GM21447 (cell line): ENCODE data around the gene GLT6D1.

Experiments used
- ATAC-seq: cut with Tn5 transposase; IDR thresholded peaks from one replicate; pipeline ENCODE4 v1.9.1; 2021; ENCODE audit not compliant: unreplicated experiment

The GLT6D1 gene

DNA sequence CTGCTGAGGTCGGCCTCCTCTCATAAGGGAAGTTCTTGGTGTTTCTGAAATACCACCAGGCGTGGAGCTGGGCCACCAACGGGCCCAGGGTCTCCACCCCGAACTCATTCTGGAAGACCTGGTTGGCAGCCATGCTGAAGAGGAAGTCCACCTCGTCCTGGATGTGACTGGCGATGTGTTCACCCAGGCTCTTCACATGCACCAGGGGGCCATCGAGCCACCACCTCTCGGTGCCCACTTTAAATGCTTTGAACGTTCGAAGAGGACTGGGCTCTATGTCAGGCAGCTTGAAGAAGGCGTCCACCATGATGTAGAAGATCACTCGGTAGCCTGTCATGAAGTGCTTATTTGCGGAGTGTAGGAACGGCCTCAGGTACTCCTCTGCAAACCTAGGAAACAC is 15.1 kb downstream of the GLT6D1 start:
- no peak for ATAC-seq

DNA sequence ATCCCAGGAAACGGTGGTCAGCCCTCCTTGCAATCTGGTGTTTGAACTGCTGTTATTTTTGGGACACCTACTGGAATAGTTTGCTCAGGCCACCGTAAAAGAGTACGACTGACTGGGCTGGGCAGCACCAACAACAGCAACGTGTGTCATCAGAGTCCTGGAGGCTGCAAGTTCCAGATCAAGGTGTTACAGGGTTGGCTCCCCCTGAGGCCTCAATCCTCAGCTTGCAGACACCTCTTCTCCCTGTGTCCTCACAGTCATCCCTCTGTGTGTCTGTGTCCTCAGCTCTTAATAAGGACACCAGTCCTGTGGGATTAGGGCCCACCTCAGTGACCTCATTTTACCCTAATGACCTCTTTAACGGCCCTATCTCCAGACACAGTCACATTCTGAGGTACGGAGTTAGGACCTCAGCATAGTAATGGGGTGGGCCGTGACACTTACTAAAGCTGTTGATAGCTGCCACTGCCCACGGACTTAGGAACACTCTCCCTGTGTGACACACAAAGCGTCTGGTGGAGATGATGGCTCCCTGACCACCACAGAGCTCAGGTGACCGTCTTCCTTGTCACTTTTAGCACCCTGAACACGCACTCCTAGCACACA is 16.8 kb downstream of the GLT6D1 start:
- ATAC-seq: no peak

DNA sequence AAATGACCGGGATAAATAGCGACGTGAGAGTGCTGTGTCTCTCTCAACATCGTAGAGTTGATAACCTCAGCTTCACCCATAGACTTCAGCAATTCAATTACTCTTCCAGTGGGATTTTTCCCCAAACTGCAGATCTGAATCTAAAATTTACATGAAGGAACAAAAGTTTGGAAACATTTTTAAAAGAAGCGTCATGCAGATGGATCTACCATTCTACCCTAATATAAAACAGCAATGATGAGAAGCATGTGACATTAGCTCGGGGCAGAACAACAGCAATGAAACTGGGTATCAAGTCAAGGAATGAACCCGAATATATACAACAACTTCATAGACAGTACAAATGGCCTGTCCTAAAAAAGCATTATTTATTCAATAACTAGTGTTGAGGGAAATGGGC is 18.8 kb downstream of the GLT6D1 start:
- ATAC-seq: no peak

DNA sequence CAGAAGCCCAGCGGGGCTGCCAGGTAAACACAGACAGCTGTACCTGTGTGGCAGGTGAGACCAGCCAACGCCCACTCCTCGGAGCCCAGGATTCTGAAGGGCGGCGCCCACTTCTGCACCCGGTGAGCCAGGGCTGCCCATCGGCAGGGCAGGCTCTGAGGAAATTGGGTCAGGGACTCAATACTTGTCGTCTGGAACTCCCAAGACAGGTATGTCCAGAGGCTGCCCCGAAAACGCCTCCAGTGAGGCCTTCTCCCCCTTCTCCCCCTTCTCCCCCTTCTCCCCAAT is 19.8 kb downstream of the GLT6D1 start:
- ATAC-seq: no peak

DNA sequence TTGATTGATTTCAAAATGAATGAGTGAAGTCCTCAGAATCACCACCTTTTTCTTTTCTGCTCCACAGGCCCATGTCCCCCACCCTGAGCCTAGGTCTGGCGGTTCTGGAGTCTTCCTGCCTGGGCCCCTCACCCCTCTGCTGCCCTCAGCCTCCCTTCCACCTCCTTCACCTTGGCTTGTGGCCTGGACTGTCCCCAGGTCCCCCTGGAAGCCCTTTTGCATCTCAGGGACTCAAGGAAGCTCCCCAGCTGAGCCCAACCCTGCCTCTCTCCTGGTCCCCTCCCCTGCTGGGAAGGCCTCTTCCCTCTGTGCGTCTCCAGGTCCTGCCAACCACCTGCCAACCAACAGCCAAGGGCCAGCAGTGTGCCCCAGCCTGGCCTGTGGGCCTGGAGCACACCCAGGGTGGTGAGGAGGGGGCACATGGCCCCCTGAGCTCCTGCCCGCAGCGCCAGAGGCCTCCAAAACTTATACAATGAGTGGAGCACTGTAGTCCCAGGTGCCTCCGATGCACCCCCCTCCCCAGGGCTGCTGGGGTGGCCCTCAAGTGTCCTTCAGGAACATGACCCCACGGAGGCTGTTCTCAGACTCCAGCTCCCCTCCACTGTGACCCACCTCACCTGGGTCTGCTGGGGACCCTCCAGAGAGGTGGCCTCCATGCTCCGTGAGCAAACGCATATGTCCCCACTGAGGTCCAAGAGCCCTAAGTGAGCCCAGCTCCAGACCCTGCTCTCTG is 20.3 kb downstream of the GLT6D1 start:
- no peak for ATAC-seq

DNA sequence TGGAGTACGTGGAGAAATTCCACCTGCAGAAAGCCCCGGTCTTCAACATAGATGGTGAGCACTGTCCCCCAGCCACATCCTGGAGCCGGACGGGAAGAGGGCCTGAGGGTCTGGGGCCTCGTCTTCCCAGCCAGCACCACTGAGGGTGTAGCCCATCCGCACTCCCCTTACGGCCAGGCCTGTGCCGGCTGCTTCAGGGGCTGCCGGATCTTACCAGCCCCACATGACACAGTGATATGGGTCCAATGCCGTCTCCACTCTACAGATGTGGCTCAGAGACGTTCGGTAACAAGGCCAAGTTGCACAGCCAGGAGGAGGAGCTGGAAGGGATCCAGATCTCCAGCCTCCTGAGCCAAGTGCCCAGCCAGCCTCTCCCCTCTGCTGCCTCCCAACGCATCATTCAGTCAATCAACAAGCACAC is 21.3 kb downstream of the GLT6D1 start:
- no peak for ATAC-seq

DNA sequence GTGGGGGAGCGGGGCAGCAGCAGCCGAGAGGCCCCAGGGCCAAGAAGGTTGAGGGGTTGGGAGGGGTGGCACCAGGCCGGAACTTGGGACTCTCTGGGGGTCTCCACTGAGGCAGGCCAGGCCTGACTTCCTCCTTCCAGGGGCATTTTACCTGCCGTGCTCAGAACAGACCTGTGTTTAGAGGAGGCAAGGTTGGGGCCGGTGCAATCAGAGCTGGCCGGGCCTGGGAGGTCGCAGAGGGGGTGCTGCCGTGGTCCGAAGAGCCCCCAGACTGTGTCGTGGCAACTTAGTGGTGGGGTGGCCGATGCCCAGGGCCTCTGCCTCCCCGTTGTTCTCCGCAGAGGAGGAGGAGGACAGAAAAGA is 21.8 kb downstream of the GLT6D1 start:
- ATAC-seq: no peak

DNA sequence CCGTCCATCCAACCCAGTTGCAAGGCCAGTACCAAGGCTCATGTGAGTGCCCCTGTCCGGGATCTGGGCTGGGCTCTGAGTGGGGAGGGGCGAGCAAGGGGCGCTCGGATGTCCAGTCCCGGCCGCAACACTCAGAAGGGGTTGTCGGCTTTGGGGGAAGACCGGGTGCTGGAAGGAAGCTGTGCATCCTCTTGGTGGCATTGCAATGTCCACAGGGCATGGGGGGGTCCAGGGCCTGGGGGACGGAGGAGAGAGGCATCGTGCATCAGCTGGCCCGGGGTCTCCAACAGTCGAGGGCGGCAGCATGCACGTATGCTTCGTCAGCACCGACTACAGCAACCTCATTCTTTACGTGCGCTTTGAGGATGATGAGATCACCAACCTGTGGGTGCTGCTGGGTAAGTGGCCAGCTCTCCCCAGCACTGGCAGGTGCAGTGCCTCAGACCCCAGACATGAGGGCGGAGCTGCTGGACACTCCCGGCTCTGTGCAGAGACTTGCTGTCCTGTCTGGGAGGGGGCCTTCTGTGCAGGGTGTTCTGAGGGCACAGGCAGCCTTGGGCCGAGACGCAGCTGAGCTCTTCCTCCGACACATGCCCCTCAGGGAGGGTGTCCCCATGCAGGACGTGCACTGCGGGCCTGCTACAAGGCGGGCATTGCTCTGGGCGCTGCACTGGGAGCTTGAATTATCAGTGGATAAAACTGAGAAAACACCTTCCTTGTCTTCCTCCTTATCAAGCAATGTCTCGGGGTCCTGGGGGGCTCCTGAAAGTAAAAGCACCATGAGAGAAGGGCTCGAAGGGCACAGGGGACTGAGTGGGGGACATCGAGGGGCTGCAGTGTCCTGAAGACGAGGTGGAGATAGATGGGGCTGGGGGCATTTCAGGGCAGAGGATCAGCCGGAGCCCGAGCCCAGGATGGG is 22.5 kb downstream of the GLT6D1 start:
- ATAC-seq: no peak

DNA sequence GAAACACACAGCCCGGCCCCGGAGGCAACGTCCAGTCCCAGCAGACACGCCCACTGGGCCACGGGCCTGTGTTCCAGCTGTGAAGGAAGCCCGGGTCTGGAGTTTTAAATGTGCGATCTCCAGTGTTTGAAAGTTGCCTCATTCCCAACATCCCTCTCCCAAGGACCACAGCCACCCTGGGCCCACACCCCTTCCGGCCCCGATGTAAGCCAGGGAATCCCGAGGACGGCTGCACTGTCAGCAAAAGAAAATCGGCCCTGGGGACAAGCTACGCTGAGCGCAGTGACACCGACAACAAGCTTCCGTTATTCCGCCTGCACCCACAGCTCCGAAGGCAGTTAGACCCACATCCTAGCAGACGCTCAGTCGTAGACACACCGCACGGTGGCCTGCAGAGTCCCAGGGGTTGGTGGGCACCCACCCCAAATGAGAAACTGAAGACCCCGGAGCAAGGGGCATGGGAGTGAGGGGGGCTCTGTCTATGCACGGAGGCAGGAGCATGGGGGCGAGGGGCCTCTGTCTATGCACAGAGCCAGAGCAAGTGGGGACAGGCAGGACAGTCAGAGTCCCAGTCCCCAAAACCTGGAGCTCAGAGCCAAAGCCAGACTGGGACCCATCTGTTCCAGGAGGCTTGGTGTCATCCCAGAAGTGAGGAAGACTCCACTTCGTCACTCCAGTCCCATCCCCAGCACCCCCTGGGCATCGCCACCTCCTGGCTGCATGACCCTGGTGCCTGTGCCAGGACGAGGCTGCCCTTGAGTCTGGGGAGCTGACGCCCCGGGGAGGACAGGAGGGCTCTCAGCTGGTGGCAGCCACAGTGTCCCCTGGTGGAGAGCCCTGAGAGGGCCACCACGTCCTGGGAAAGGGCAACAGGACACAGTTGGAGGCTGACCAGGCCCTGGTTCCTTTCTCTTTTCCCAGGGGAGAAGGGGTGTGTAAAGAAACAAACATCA is 23.4 kb downstream of the GLT6D1 start:
- no peak for ATAC-seq

DNA sequence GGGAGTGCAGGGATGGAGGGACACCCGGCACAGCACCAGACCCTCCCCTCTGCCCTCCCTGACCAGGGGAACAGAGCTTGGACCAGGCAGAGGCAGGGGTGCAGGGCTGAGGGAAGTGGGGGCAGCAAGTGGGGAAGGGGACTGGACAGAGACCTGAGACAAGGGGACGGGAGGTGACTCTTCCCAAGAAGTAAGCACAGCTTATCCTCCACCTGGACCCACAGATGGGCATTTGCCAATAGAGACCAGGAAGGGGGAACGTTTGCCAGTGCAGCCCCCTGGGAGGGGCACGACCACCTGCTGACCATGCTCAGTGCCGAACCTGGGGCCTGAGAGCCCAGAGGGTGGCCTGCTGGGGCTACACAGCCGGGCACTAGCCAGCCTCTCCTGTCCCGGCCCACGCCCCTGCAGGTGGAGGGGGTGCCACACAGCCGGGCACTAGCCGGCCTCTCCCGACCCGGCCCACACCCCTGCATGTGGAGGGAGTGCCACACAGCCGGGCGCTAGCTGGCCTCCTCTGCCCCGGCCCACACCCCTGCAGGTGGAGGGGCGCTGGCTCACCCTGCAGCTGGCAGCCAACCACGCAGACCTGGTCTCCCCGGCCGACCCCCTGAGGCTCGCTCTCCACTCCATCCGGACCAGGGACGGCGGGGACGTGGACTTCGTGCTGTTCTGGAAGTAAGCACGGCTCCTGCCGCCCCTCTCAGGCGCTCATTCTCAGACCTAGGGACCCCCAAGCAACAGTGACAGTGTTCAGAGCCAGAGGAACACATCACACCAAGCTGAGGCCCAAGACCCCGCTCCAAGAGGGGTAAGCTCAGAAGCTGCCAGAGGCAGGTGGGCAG is 24.3 kb downstream of the GLT6D1 start:
- ATAC-seq: no peak

DNA sequence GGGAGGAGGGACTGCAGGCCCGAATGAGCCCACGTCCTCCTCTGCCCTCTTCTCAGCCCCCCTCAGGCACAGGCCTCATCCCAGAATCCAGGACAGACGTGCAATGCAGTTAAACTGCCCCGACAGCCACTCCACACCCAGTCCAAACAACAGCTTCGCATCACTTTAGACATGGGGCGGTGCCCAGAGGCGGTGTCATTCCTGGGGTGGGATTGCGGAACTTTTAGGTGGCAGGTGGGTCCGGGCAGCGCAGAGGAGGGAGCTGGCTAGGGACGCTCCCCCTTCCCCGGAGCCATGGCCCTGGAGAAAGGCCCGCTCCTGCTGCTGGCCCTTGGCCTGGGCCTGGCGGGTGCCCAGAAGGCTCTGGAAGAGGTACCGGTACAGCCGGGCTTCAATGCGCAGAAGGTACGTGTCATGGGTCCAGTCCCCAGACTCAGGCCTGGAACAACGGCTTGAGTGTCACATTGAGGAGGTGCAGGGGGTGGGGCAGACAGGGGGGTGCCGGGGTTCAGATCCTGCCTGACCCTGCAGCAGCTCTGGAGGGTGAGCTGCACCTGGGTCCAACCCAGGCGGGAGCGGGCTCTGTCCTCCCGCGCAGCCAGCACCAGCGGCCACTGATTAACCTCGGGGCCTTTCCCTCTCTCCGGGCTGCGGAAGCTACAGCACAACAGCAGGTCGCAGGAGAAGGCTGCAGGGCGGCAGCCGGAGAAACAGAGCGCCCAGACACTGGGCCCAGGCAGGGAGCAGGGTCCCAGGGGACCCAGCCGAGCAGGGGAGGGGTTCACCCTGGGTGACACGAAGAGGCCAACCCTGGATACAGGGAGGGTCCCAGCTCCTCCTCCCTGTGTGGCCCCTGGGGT is 25.2 kb downstream of the GLT6D1 start:
- ATAC-seq: no peak

DNA sequence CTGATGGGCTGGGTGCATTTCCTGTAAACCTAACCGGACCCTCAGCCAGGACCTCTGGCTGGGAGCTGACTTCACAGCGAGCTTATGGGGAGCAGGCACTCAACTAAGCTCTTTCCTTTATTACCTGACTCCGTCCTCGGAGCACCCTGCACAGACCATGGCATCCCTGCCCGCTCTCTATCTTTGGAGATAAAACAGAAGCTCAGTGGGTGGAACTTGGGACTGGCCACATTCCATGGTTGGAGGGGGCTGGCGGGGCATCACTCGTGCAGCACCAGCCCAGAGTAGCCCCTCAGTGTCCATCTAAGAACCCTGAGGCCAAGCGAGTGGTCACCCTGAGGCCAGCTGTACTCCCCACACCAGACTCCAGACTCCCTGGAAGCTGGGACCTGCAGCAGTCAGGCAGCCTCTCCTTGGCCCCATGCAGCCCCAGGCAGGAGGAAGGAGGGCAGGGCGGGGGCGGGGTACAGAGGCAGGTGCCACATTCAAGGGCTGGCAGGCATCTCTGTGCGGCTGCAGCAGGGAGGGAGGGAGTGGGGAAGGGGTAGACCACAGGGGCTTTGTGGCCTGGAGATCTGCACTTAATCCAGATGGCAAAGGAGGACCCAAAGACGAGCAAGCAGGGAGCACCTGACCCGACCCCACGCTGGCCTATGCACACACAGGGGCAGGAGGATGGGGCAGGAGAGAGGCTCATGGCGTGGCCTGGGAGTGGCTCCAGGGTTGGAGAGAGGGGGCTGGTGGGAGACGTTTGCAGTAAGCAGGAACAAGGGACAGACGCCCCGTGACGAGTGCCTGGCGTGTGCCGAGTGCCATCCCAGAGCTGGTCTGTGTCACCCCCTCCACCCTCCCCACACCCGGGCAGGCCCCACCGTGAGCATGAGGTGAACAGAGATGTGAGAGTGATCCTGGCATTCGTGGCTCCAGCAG is 26.1 kb downstream of the GLT6D1 start:
- ATAC-seq: no peak

DNA sequence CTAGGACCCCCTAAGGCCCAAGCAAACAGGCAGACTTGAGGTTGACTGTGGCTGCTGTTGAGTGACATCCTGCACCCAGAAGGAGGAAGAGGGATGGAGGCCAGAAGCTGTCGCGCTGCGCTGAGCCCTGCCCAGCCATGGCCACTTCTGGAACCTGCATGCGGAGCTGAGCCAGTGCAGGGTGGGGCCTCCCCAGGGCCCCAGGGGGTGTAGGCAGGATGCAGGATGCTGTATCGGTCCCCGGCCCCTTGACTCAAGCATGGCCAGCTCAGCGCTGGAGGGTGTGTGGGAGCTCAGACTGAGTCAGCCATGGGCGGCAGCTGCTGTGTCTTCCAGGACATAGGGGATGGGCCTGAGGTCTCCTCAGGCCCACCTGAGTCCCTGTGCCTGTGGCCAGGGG is 26.9 kb downstream of the GLT6D1 start:
- ATAC-seq: no peak

DNA sequence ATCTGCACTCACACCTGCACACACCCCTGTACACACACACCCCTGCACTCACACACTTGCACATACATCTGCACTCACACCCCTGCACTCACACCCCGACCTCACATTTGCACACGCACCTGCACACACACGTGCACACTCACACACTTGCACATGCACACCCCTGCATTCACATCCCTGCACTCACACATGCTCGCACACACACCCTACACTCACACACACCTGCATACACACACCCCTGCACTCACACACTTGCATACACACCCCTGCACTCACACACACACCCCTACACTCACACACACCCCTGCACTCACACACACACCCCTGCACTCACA is 27.5 kb downstream of the GLT6D1 start:
- no peak for ATAC-seq

DNA sequence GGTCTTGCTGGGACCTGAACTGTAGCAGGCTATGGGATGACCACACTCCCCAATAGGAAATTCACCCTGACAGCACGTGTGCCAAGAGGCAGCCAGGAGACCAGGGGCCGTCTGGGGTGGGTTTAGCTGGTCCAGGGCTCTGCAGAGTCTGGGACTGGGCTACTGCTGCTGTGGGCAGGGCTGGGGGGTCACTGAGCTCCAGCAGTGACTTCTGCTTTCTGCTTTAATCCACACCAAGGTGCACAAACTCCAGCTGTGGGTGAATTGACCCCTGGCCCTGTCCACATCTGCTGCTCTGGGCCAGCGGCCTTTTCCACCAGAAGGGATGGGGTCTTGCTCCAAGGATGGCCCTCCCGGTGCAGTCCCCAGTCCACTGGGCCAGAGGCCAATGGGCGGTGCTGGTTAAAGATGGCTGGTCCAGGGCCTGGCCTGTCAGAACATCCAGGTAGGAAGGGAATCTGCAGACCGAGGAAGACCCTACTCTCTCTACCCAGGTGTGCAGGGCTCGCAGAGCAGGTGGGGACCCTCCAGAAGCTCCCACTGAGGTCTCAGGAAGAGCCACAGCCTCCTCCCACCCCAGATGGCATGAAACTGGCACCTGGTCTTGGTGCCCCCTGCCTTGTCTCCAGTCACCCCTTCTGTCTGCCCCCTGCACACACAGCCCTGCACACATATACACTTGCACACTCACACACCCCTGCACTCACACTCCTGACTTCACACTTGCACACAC is 28.0 kb downstream of the GLT6D1 start:
- ATAC-seq: no peak

DNA sequence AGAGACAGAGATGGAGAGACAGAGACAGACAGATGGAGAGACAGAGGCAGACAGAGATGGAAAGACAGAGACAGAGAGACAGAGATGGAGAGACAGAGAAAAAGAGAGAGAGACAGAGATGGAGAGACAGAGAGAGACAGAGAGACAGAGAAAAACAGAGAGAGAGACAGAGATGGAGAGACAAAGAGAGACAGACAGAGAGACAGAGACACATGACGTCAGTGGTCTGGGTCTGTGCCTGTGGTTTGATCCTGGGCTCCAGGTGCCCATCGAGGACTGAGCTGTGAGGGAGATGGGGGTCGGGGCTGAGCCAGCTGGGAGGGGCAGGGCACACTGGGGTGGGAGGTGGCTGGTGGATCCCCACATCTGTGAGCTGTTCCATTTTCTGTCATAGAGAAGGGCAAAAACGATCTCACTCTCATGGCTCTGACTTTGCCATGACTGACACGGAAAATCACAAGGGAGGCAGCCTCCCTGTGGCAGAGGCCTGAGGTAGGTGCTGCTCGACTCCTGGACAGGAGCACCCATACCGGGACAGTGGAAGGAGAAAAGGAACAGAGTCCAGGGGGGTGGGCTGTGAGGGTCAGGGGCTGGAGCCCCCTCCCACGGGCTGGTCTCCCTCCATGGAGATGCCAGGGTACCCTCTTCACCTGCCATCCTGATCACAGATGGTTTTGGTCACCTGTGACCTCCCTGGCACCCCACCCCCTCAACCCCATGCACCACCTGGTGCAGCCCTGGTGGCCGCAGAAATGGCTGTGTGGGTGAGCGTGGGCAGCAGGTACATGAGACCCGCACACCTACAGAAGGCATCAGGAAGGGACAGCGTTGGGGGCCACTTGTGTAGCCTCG is 28.8 kb downstream of the GLT6D1 start:
- no peak for ATAC-seq
